ENCODE data around the gene CTAG1A.
"Not testable (repeated sequence)": the region's sequence is repeated elsewhere in the genome, so short reads cannot be mapped to it uniquely, and the experiment has no call there.

Gene CTAG1A

GRCh38 chrX:154558896-154559295 is 26.0 kb upstream of the CTAG1A start:
- H3K4me3 ChIP-seq (ENCODE audit: control insufficient read depth, low read depth, low read length); DNase-seq (ENCODE audit: low read depth): not testable (repeated sequence)

DNA sequence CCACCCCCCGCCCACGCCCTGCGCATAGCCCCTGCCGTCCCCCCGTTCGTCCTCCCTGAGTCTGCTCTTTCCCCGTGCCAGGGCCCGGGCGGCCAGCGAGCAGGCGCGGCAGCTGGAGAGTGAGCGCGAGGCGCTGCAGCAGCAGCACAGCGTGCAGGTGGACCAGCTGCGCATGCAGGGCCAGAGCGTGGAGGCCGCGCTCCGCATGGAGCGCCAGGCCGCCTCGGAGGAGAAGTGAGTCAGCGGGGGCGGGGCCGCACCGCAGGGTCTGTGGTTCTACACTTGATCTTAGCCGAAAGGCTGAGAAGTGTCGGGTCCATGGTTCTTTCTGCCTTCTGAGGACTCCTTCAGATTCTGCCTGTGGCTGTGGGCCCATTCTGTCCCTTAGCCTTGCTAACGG is 24.6 kb upstream of the CTAG1A start:
- not testable (repeated sequence) for DNase-seq (ENCODE audit: low read depth); H3K4me3 ChIP-seq (ENCODE audit: control insufficient read depth, low read depth, low read length)

DNA sequence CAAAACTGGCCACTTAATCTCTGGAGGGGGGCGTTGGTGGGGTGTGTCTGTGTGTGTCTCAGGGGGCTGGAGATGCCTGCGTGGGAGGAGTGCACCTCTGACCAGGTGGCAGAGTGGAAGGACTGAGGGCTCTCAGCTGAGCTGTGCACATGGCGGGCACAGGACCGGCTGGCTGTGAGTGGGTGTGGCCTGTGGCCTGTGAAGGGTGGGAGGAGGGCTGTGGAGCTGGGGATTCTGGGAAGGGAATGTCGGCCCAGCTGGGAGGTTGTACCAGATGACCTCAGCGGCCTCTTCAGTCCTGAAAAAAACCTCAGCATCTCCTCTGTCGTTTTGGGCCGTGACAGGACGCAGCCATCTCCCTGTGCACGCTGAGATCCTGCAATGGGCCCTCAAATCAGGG is 22.6 kb upstream of the CTAG1A start:
- DNase-seq (ENCODE audit: low read depth); H3K4me3 ChIP-seq (ENCODE audit: control insufficient read depth, low read depth, low read length): not testable (repeated sequence)

DNA sequence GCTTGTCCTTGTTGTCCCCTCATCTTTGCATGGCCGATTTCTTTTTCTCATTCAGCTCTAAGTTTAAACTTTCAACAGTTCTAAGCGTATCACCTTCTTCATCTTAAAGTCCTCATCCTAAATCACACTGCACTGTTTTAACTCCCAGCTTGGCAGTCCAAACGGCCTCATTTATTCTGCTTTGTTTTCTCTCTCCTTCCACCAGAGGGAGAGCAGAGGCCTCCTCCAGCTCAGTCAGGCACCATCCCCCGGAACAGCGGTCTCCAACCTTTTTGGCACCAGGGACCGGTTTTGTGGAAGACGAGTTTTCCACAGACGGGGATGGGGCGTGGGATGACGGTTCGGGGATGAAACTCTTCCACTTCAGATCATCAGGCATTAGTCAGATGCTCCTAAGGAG is 14.6 kb upstream of the CTAG1A start:
- not testable (repeated sequence) for DNase-seq (ENCODE audit: low read depth); H3K4me3 ChIP-seq (ENCODE audit: control insufficient read depth, low read depth, low read length)

DNA sequence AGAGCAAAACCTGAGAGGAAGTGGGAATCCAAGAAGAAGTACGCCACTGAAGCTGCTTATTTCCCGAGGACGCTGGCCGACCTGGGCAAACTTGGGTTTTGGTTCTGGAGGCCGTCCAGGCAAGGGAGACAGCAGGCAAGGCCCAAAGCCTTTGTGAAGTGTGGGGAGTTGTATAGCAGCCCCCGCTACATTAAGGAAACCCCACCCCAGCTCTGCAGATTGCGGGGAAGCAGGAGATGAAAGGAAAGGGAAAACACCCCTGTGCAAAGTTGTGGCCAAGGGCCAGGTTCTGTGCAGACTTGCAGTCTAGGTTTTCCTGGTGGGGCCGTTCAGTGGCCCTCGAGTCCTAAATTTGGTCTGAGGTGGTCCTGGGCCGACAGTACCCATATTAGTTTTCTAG is 11.9 kb upstream of the CTAG1A start:
- not testable (repeated sequence) for H3K4me3 ChIP-seq (ENCODE audit: control insufficient read depth, low read depth, low read length)

GRCh38 chrX:154575076-154575475 is 9.9 kb upstream of the CTAG1A start:
- DNase-seq (ENCODE audit: low read depth); H3K4me3 ChIP-seq (ENCODE audit: control insufficient read depth, low read depth, low read length): not testable (repeated sequence)

More for the DNA sequence above, 11.9 kb upstream of the CTAG1A start:
- not testable (repeated sequence) for DNase-seq (ENCODE audit: low read depth)

- H3K4me3 ChIP-seq (ENCODE audit: control insufficient read depth, low read depth, low read length); DNase-seq (ENCODE audit: low read depth): not testable (repeated sequence)
Observed at GRCh38 chrX:154582994-154583393, 1.9 kb upstream of the CTAG1A start.

DNA sequence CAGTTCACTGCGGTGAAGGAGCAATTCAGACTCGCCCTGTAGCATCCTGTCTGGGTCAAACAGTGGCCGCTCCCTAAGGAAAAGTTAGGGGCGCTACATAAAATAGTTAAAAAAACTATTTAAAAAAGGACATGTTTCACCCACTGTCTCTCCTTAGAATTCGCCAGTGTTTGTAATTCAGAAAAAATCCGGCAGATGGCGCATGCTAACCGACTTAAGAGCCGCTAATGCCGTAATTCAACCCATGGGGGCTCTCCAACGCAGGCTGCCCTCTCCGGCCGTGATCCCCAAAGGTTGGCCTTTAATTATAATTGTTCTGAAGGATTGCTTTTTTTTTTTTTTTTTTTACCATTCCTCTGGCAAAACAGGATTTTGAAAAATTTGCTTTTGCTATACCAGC is 5.5 kb downstream of the CTAG1A start:
- DNase-seq (ENCODE audit: low read depth); H3K4me3 ChIP-seq (ENCODE audit: control insufficient read depth, low read depth, low read length): not testable (repeated sequence)

DNA sequence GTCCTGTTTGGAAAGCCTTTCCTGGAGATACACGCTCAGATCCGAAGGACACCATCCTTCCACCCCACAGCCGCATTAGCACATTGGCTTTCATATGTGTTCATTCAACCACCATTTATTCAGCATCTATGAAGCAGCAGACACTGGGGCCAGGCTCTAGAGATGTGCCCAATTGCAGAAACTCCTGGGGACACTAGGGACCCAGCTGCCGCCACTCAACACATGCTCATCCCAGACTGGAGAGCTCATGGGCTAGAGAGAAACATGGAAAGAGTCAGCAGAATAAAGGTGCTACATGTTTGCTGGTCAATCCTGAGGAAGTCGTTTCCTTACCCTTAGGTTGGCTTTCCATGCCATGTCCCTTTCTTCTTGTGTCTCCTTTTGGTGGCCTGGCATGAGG is 7.6 kb downstream of the CTAG1A start:
- no peak for DNase-seq (ENCODE audit: low read depth)
- no peak for TF ChIP-seq CTCF (IDR thresholded peaks at IDR 0.05; ENCODE audit: control insufficient read depth, insufficient read depth, low read depth, low read length, missing control alignments)

DNA sequence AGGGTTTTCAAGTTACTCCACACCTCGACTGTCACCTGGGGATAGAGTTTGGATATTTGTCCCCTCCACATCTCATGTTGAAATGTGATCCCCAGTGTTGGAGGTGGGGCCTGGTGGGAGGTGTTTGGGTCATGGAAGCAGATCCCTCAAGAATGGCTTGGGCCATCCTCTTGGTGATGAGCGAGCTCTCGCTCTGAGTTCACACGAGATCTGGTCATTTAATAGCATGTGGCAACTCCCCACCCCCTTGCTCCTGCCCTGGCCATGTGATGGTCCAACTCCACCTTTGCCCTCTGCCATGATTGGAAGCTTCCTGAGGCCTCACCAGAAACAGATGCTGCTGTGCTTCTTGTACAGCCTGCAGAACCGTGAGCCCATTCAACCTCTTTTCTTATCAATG is 8.3 kb downstream of the CTAG1A start:
- TF ChIP-seq CTCF (IDR thresholded peaks at IDR 0.05; ENCODE audit: control insufficient read depth, insufficient read depth, low read depth, low read length, missing control alignments) = no peak
- DNase-seq (ENCODE audit: low read depth) = no peak
- no peak overlapping the region for H3K4me3 ChIP-seq (ENCODE audit: control insufficient read depth, low read depth, low read length)

More for the DNA sequence above, 7.6 kb downstream of the CTAG1A start:
- H3K4me3 ChIP-seq (ENCODE audit: control insufficient read depth, low read depth, low read length) = no peak overlapping the region

GRCh38 chrX:154594491-154594890 is 9.6 kb downstream of the CTAG1A start:
- no peak for DNase-seq (ENCODE audit: low read depth)
- TF ChIP-seq CTCF (IDR thresholded peaks at IDR 0.05; ENCODE audit: control insufficient read depth, insufficient read depth, low read depth, low read length, missing control alignments) = no peak
- no peak overlapping the region for H3K4me3 ChIP-seq (ENCODE audit: control insufficient read depth, low read depth, low read length)
